GM21576 (cell line): ENCODE data around the gene STAT6.
"Not testable (repeated sequence)": the region's sequence is repeated elsewhere in the genome, so short reads cannot be mapped to it uniquely, and the experiment has no call there.

Source experiments
- ATAC-seq: cut with Tn5 transposase; IDR thresholded peaks from one replicate; pipeline ENCODE4 v1.9.1; 2021; ENCODE audit warnings: mild to moderate bottlenecking, moderate library complexity; ENCODE audit not compliant: unreplicated experiment

Gene STAT6

DNA sequence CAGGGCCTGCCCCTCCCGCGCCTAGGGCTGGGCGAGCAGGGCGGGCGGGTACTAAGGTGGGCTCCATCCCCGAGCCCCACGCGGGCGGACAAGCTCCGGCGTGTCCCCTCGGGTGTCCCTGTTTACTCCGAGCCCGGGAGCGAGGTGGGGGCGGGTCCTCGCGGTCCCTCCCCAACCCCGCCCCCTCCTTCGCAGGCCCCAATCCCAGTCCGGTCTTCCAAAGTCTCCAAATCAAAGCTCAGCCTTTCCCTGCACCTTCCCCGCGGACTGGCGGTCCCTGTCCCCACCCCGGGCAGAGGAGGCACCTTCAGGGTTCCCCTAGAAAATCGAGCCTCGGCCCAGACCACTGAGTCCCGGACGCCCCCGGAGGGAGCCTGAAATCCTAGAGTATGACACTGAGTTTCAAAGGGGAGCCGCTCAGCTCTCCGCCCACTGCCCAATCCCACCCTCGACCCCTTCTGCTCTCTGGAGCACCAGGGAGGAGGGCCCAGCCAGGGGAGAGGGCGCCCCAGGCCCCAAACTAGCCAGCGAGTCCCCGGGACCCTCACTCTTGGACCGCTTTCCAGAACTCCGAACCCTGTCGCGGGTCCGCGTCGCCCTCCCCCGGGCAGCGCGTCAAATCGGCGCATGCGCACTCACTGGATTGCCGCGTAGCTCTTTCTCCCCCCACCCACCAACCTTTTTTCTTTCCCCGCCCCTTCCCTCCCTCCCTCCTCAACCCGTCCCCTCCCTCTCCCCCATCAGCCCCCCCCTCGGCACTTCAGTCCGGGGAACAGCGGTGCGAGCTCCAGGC lies 16.8 kb upstream of the STAT6 start, which contains the start of gene LRP1:
Gene LRP1, plus strand, starts transcription at position 758 of the 793 bp plus-strand sequence. CDS start 482 bp downstream, outside the sequence.
- ATAC-seq = no peak

DNA sequence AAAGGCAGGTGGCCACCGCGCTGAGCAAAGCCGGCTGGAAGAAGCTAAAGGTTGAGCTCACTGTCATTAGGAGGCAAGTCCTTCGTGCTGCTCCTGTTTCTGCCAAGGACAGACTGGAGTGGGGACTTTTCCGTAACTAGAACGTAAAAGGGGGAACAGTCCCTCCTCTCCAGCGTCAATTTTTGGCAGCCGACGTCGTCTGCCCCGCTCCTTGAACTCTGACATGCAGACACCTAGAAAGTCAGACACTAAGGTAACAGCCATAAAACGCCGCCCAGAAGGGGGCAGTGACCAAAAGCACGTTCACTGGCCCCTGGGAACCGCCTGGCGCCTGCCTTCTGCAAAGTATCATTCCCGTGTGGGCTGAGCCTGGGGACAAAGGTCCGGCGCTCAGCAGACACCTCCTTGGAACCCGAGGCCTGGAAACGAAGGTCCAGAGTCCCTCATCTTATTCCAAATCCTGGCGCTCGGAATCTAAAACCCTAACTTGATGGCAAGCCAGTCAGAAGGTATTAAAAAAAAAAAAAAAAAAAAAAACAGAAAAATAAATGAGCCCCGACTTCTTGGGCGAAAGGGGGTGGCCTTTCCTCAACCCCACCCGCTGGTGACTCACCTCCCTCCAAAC lies 16.1 kb upstream of the STAT6 start:
- ATAC-seq = no peak

DNA sequence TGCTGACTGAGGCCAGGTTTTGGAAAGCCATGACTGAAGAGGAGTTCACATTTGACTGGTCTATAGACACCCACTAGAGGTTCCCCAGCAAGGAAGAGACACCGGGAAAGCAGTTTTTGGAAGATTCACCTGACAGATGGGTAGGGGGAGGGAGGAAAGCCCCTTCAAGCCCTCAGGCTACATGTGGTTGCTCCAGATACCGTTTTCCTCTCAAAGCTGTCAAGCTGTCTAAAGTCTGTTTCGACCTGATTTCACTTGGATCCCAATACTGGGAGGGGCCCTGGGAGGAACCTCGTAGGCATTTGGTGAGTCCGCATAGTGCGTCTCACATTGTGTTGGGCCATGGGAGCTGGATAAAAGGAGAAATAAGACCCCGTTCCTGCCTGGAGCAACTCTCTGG lies 15.4 kb upstream of the STAT6 start:
- no peak for ATAC-seq

DNA sequence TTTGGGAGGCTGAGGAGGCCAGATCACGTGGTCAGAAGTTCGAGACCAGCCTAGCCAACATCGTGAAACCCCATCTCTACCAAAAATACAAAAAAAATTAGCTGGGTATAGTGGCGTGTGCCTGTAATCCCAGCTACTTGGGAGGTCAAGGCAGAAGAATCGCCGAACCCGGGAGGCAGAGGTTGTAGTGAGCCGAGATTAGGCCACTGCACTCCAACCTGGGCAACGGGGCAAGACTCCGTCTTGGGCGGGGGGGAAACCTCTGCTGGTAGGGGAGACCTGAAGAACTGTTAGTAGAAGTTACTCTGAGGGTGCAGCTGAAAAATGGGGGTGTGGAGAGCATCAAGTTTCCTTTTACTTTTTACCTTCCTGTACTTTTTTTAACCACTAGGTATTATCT lies 14.9 kb upstream of the STAT6 start:
- no peak for ATAC-seq

DNA sequence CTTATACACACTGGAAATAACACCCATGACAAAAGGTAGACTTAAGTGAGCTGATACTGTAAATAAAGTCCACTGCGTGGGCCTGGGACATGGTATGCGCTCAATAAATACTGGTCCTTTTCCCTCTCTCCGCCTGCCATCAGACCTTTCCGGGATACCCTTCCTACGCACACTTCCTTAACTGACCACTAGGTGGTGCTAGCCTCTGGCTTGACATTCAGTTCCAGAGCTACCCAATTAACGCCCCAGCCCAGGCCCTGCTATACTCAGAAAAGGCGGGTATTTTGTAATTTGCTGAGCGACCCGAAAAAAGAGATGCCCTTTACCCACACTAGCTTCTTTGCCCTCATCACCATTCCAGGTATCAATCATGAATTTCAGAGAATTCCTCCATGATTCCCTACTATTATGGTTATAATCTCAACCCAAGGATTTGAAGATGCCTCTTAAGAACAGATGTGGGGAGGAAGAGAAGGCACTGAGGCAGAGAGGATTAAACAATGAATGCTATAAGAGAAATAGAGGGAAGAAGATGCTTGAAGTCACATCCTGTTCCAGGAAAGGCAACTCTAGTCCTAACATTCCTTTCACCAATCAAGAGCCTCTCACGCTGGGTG lies 13.2 kb upstream of the STAT6 start:
- no peak for ATAC-seq

DNA sequence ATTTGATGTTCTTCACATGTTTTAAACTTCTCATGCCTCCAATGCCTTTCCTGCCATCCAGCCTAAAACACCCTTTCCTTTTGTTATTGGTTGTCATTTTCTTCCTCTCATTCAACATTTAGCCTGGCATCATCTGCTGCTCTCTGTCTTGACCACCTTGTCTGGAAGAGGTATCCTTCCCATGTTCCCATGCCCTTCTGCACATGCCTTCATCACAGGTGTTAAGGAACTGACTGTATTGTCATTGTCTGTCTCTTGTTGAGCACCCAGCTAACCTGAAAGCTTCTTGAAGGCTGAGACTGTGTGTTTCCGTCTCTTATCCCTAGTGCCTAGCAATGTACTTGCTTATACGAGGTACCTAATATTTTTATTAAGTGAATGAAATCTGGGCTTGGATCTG lies 12.7 kb upstream of the STAT6 start:
- no peak for ATAC-seq

DNA sequence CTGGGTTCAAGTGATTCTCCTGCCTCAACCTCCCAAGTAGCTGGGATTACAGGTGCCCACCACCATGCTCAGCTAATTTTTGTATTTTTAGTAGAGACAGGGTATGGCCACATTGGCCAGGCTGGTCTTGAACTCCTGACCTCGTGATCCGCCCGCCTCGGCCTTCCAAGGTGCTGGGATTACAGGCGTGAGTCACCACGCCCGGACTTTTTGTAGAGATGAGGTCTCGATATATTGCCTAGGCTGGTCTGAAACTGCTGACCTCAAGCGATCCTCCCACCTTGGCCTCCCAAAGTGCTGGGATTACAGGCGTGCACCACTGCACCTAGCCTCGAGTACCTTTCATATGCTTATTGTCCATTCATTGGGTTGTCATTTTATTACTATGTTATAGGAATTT lies 9.6 kb upstream of the STAT6 start:
- ATAC-seq = not testable (repeated sequence)

DNA sequence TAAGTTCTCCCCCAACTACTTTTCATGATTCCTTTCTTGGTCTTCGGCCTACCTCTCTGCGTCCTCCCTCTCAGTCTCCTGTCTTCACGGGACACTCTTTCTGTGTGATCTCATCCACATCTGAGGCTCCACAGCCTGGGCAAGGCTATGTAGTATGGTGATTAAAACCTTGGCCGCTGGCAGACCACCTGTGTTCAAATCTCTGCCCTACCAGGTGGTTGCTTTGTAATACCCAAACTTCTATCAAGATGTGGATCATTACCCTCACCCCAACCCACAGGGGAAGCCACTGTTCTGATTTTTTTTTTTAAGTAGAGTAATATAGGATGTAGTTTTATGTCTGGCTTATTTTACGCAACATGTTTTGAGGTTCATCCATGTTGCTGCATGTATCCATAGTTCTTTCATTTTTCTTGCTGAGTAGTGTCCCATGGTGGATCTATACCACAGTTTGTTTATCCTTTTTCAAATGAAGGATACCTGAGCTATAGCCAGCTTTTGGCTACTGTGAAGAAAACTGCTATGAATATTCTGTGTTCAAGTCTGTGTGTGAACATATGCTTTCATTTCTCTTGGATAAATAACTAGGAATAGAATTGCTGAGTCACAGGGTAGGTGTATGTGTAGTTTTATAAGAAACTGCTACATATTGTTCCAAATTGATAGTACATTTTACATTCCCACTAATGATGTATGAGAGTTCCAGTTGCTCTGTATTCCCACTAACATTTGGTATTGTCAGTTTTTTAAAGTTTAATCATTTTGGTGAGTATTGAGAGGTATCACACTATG lies 8.3 kb upstream of the STAT6 start:
- no peak for ATAC-seq

DNA sequence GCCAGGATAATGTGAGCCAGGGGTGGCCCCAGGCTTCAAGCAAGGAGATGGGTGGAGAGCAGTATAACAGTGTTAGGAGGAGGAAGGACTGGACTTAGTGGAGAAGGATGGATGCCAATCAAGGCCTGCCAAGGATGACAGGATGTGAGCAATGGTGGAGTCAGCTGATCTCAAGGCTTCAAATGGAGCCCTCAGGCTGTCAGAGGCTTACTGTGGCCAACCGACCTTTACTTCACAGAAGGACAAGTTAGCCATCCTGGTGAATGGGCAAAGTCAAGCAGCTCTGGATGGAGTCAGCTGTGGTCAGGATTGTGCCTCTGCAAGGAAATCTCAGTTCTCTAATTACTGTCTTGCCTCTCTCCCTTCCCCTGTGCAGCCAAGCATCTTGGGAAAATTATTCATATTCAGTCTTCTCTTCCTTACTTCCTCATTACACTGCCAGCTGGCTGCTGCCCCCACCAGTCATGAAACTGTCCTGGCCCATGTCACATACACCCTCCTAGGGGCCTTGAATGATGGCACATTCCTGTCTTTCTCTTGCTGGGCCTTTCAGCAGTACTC lies 7.6 kb upstream of the STAT6 start:
- ATAC-seq = no peak

DNA sequence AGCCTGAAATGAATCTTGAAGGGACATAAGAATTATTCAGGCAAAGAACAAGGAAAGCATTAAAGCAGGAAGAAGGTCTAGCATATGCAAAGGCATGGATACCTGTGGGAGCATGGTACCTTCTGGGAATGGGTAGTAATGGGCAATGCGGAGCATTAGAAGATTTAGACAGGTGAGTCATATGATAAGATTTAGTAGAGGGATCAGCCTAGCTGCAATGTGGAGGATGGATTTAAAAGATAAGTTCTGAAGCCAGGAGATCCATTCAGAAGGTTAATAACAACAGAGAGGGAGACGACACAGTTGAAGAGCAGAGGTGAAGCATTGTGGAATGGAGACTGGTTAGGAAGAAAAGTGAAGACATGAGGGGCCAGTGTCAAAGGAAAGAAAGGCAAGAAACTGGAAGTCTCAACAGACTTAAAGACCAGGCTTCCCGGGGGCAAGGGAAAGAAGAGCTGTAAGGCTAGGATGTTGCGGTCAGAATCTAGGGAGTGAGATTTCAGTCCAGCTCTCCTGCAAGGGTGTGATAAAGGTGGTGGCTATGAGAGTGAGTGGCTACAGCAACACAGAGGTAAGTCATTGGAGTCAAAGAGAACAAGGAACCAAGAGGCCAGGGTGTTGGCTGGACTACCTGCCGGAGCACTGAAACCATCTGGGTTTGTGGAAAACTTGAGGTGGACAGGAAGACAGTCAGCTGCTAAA lies 5.6 kb upstream of the STAT6 start:
- no peak for ATAC-seq

DNA sequence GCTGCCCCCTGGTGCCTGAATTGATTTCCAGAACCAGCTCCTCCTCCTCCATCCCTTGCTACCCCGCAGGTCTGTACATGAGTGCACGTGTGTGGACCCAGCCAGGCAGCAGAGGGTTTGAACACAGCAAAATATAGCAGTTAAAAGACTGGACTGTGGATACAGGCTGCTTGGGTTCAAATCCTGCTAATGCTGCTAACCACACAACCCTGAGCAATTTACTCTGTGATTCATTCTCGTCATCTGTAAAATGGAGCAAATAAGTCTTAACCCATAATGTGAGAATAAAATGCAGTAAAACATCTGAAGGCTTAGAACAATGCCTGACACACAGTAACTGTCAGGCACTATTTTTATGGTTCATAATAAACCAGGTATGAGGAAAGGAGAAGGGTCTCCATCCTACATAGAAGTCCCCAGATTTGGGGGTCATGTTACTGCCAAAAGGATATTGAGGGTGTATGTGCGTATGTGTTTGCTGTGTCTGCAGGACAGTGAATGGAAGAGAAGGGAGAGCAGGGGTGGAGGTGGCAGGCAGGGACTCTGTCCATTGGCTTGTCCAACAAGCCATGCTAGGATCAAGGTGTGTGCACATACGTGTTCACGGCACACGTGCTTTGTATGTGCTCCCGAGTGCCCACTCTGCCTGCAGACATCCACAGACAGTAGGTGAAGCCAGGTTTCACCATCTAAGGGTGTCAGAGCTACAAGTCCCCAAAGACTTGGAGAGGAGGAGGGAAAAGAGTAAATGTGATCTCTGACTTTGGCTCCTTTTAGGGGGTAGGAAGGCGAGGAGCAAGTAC lies 1.5 kb upstream of the STAT6 start:
- ATAC-seq = peak; percentile 56

DNA sequence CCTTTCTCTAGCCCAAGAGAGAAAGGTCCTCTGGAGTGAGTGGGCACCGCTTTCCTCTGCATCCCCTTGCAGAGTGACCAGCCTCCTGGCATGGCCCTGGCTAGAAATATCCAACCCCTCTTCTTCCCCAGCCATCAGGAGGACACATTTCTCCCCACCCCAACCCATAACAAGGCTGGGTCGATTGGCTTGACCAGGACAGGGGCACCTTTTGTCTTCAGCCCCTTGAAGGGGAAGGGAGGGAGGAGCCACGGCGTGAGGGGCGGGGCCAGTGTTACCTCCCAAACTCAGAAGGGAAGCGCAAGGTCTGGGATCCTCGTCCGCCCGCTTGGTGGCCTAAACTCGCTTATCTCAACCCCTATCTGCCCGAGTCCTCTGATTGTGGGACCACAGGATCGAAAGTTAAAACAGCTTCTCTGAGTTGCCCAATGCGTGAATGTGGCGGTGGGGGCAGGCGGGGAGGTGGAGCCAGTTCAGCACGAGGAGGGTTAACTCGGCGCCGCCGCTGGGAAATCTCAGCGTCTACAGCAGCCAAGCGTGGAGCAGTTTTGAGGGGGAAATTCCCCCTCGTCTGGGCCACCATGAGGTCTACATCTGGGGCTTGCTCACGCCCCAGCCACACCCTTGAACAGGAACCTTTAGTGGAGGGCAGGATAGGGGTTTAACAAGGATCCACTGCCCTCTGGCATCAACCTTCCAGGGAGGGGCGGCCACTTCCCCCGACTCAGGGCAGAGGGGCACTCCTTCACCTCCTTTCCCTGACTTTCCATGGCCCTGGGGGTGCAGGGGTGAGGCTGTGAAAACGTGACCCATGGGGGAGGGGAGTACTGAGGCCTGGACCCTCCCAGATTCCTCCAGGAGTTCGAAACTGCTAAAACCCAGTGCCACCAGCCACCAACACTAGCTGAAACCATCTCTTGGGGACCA lies 795 bp downstream of the STAT6 start:
- peak; percentile 40 for ATAC-seq

DNA sequence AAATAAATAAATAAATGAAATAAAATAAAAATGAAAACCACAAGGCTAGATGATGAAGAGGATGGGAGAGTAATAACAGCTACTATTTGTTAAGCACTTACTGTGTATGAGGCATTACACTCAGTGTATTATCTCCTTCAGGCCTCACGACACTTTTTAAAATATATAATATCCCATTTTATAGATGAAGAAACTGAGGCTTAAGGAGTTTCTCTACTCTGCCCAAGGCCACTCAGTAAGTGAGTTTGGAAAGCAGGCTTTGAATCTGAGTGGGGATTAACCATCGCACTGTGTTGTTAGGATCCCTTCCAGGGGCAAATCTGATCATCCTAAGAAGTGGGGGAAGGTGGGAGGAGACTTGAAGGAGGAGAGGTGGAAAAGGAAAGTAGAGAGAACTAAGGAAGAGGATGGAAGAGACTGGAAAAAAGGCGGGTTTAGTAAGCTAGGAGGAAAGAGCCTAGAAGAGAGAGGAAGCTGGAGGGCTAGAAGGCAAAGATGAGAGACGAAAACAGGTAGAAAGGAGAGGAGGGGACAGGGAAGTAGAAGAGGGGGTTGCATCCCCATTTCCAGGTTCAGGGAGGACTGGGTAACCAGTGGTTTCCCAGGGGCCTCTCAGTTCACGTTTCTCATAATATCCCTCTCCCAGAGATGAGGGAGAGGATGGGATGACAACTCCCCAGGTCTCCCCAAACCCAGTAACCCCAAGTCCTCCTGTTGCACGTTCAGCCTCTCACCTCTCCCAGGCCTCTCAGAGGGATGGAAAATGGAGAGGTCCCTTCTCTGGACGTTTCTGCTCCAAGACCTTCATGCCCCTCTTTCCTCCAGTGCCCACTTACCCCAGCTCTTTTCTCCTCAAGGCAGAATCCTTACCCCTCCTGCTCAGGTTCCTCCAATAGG lies 1.7 kb downstream of the STAT6 start:
- ATAC-seq = no peak

DNA sequence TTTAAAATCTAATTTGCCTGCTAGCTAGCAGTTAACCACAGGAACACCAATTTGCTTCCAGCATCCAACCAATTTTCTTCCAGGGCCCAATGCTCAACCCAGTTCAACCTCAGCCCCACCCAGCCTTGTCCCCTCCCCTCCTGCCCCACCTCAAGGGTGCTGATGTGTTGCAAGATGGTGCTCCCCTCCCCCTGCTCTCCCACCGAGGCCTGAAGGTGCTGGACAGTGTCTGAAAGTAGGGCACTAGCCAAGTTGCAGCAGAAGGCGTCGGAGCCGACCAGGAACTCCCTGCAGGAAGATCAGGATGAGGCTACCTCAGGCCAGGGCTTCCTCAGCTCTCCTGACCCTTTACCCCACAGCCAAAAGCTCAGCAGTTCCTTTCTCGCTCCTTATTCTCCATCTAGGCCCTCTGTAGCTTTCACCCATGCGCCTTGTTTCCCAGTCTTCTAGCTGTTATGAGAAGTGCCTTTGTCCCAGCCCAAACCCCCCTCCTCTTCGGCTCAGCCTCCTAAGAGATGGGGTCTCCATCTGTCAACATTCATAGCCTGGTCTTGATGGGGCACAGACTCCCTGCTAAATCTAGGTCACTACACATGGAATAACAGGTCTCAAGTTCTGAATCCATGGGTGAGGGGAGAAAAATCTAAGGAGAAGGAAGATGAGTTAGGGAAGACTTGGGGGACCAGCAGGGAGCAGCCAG lies 3.6 kb downstream of the STAT6 start:
- no peak for ATAC-seq

DNA sequence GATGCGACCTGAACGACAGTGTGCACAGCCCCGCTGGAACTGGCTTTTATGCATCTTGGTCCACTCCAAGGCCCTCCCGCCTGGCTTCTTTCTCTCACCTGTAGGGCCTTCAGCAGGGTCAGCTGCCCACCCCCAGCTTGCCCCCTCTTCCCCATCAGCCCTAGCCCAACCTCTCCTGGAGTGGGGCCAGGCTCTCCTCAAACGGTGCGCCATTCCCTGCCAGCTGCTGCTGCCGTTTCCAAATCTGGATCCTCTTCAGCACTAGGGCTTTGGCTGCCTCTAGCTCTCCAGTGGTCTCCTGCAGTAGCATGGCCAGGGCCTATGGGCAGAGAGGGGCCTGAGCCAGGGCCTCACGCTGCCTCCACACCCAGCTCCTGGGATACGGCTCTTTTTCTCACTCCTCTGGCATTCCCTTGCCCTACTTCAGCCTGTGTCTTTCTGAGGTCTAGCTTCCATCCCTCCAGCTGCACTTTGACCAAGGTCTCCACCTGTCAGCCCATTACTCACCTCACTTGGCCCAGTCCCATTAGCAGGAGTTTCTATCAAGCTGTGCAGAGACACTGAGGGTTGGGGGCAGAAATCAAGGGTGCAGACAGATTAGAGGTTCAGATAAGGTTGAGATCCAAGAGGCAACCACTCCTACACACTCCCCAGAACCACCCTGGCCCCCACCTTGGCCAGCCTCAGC lies 5.0 kb downstream of the STAT6 start:
- ATAC-seq = no peak

DNA sequence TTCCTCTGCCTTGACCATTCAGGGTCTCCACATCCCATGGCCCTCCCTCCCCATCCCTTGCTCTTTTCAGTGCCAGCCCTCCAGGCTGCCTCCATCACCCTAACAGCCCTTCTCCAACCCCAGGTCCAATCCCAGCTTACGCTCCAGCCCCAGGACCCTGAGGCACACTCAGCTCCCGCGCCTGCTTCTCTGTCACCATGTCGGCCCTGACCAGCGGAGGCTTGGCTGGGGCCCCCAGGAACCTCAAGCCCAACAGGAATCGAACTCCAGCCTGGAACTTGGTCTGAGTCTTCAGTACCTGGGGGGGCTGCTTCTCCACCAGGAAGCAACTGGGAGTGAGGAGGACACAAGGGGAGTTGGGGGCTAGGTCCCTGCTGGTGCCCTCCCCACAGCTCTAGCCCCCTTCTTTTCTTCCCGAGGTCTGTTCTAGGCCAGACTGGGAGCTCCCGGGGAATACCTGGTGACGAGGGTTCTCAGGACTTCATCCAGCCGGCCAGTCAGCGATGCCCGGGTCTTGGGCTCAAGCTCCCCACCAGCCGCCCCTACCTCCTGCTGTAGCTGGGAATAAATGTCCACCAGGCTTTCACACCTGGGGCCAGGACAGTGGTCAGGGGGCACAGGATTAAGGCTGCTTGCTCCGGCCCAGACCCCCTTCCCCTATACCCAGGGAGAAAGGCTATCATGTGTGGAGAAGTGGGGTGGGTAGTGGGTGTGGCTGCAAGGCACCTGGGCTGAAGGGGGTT lies 6.0 kb downstream of the STAT6 start:
- ATAC-seq = no peak
